Measurements from ENCODE around the gene PTMA. TPM values are rescaled to one million over a fixed set of nuclear protein-coding genes. Genes with fewer than 3 reads are reported as not detected.

Gene PTMA
- polyA plus RNA-seq, 6 donors from 2014 or later, result 1,295 to 2,538 (median 2,137) TPM

DNA sequence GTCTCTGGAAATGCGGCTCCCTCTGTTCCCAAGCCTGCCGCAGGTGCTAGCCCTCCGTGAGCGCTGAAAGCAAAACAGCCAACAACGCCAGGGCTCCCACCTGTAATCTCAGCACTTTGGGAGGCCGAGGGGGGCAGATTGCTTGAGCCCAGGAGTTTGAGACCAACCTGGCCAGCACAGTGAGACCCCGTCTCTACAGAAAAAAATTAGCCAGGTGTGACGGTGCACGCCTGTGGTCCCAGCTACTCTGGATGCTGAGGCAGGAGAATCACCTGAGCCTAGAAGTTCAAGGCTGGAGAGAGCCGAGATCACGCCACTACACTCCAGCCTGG lies 41.3 kb upstream of the PTMA start:
- H3K27ac Mint-ChIP-seq, result peak overlapping the region; percentile 97 to 100 (median 98)
- ATAC-seq (ENCODE audit: low read depth in 2 of 2) (no peak), DNase-seq (no peak)
- peaks cover 54 to 85% (median 75%) of the 10 kb centered on the region in 3 donors for H3K4me1 Mint-ChIP-seq
- no peaks in the 10 kb centered on the region for H3K36me3 Mint-ChIP-seq
- H3K4me3 Mint-ChIP-seq, result peak overlapping the region; percentile 83 to 92 (median 87)
- H3K9me3 Mint-ChIP-seq, result peaks cover 0 to 4% (median 0%) of the 10 kb centered on the region in 7 donors
- no peaks in the 10 kb centered on the region for H3K27me3 Mint-ChIP-seq

DNA sequence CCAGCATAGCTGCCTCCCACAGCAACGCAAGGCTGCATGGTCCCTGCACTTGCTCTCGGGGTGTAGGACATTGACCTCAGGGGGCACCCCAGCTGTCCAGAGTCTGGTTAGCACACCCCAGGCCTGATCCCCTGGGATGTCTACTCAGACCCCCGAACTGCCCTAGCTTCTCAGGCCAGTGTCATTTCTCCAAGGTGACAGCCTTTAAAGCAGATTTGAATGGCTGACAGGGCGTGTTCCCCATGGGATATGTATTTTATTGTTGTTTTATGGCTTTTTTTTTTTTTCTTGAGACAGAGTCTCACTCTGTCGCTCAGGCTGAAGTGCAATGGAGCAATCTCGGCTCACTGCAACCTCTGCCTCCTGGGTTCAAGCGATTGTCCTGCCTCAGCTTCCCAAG lies 40.8 kb upstream of the PTMA start:
- H3K9me3 Mint-ChIP-seq, result peaks cover 0 to 4% (median 0%) of the 10 kb centered on the region in 7 donors
- no peaks in the 10 kb centered on the region for H3K36me3 Mint-ChIP-seq
- peak overlapping the region; percentile 97 to 100 (median 98) for H3K27ac Mint-ChIP-seq
- H3K4me1 Mint-ChIP-seq, result peaks cover 58 to 87% (median 79%) of the 10 kb centered on the region in 3 donors
- no peak for DNase-seq
- no peak for ATAC-seq (ENCODE audit: low read depth in 2 of 2)
- peak overlapping the region; percentile 83 to 92 (median 87) for H3K4me3 Mint-ChIP-seq
- no peaks in the 10 kb centered on the region for H3K27me3 Mint-ChIP-seq

DNA sequence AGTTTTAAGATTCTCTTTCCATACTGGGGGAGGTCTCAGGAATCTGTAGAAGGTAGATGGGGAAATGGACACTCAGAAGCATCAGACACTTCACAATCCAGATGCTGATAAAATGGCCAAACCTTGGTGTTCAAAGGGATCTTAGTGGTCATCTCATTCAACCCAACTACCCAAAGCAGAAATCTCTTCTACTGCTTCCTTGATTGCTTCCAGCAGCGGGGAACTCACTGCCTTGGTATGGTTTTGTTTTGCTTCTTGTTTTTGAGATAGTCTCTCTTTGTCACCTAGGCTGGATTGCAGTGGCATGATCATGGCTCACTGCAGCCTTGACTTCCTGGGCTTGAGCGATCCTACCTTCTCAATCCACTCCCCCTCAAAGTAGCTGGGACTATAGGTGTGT lies 39.3 kb upstream of the PTMA start:
- H3K9me3 Mint-ChIP-seq, result no peaks in the 10 kb centered on the region
- H3K27me3 Mint-ChIP-seq, result no peaks in the 10 kb centered on the region
- no peak for DNase-seq
- H3K27ac Mint-ChIP-seq, result peak overlapping the region; percentile 47 to 100 (median 97)
- H3K4me1 Mint-ChIP-seq, result peaks cover 61 to 90% (median 82%) of the 10 kb centered on the region in 3 donors
- H3K36me3 Mint-ChIP-seq, result no peaks in the 10 kb centered on the region
- peak overlapping the region in 5 of 8 donors; percentile 62 to 91 (median 84) for H3K4me3 Mint-ChIP-seq
- no peak for ATAC-seq (ENCODE audit: low read depth in 2 of 2)

GRCh38 chr2:231671270-231672050 lies 36.9 kb upstream of the PTMA start:
- DNase-seq, result peak; percentile 81
- peak; percentile 22 to 28 for ATAC-seq (ENCODE audit: low read depth in 2 of 2)
- H3K36me3 Mint-ChIP-seq, result no peaks in the 10 kb centered on the region

DNA sequence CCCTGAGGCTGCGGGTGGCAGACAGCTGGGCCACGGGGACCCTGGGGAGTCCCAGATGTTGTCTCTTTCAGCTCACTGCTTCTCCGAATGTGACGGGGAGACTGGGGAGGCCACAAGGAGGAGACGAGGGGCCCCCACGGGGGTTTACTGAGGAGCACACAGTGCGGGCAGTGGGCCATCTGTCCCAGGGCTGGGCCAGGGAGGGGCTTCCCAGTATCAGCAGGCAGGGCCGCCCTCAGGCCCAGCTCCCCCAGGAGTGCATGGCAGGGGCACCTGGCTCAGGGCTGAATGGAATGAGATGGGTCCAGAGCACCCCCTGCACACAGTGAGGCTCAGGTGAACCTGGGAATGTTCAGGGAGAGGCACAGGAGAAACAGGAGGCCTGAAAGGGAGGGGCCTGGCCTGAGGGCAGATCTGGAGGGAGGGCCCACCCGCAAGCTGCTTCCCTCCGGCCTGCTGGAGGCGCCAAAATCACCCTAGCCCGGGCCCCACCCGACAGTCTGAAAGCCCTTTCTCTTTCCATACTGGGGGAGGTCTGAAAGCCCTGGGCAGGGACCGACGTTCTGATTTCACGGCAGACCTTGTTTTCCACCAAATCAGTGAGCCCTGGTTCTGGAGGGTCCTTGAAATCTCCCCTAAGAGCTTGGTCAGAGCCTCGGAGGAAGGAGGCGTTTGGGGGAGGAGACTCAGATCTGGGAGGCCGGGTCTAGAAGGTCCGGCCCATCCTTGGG lies 35.5 kb upstream of the PTMA start:
- peak overlapping the region; percentile 84 to 94 (median 90) for H3K4me3 Mint-ChIP-seq
- peaks cover 68 to 91% (median 85%) of the 10 kb centered on the region in 3 donors for H3K4me1 Mint-ChIP-seq
- ATAC-seq (ENCODE audit: low read depth in 2 of 2), result peak; percentile 71 to 72
- no peaks in the 10 kb centered on the region for H3K36me3 Mint-ChIP-seq
- no peaks in the 10 kb centered on the region for H3K27me3 Mint-ChIP-seq
- peak overlapping the region; percentile 99 to 100 (median 100) for H3K27ac Mint-ChIP-seq
- H3K9me3 Mint-ChIP-seq, result no peaks in the 10 kb centered on the region
- peak; percentile 99 for DNase-seq

More at GRCh38 chr2:231671270-231672050, 36.9 kb upstream of the PTMA start:
- H3K27ac Mint-ChIP-seq, result peak overlapping the region; percentile 99 to 100 (median 100)
- no peaks in the 10 kb centered on the region for H3K9me3 Mint-ChIP-seq
- H3K27me3 Mint-ChIP-seq, result no peaks in the 10 kb centered on the region
- H3K4me3 Mint-ChIP-seq, result peak overlapping the region; percentile 84 to 94 (median 90)
- H3K4me1 Mint-ChIP-seq, result peaks cover 72 to 98% (median 92%) of the 10 kb centered on the region in 3 donors

DNA sequence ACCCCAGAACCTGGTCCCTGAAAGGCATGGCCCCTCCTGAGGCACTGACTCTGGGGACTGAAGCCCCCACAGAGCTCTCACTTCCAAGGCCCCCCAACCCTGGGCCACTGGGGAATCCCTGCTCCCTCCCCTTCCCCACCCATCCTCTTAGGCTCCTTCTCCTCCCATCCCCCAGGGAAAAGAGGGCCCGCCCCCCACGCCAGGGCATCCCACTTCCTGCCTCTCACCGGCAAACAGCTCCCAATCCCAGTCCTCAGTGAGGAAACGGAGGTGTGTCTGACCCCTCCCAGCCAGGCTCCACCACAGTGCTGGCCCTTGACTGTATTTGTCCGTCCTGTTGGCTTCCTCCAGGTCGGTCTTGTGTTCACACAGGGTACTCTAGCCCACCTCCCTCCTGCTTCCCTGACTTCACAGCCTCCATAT lies 35.0 kb upstream of the PTMA start:
- Mint-ChIP-seq H3K27ac (peak overlapping the region; percentile 99 to 100 (median 100)), H3K36me3 (no peaks in the 10 kb centered on the region), H3K4me3 (peak overlapping the region; percentile 84 to 94 (median 90)), H3K4me1 (peaks cover 68 to 87% (median 85%) of the 10 kb centered on the region in 3 donors), H3K9me3 (no peaks in the 10 kb centered on the region), H3K27me3 (no peaks in the 10 kb centered on the region)
- ATAC-seq (ENCODE audit: low read depth in 2 of 2) (no peak), DNase-seq (no peak)

- no peaks in the 10 kb centered on the region for H3K36me3 Mint-ChIP-seq
- peak overlapping the region; percentile 95 to 100 (median 100) for H3K27ac Mint-ChIP-seq
- no peaks in the 10 kb centered on the region for H3K27me3 Mint-ChIP-seq
- DNase-seq (peak; percentile 85), ATAC-seq (ENCODE audit: low read depth in 2 of 2) (peak; percentile 35 to 36)
- H3K9me3 Mint-ChIP-seq, result no peaks in the 10 kb centered on the region
- peaks cover 59 to 77% (median 76%) of the 10 kb centered on the region in 3 donors for H3K4me1 Mint-ChIP-seq
- H3K4me3 Mint-ChIP-seq, result peak overlapping the region; percentile 38 to 84 (median 77)
These were observed 33.6 kb upstream of the PTMA start for GRCh38 chr2:231674587-231675338.

- H3K9me3 Mint-ChIP-seq, result no peaks in the 10 kb centered on the region
- peaks cover 56 to 72% (median 68%) of the 10 kb centered on the region in 3 donors for H3K4me1 Mint-ChIP-seq
- DNase-seq (no peak), ATAC-seq (ENCODE audit: low read depth in 2 of 2) (no peak)
- H3K27me3 Mint-ChIP-seq, result no peaks in the 10 kb centered on the region
- peak overlapping the region; percentile 95 to 100 (median 100) for H3K27ac Mint-ChIP-seq
- H3K36me3 Mint-ChIP-seq, result no peaks in the 10 kb centered on the region
- peak overlapping the region in 4 of 8 donors; percentile 8 to 84 (median 68) for H3K4me3 Mint-ChIP-seq
These were observed 32.1 kb upstream of the PTMA start for GRCh38 chr2:231676243-231676642.

DNA sequence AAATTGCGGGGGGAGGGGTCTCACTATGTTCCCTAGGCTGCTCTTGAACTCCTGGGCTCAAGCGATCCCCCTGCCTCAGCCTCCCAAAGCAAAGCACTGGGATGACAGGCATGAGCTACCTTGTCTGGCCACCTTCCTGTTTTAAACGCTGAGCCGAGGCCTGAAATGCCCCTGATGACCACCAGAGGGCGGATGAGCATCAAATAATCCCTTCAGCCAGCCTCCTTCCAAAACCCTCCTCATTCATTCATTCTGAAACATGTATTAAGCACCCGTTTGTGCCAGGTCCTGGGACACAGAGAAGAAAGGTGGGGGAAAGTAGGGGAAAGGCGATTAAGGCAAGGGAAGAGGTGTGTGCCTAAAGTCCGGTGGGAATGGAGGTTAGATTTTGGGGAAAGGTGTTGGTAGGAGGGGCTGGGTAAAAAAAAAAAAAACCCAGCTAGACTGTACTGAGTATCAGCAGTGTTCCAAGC lies 30.7 kb upstream of the PTMA start:
- ATAC-seq (ENCODE audit: low read depth in 2 of 2) (peak; percentile 8 to 27), DNase-seq (peak; percentile 84)
- peak overlapping the region in 7 of 8 donors; percentile 0 to 21 (median 8) for H3K4me3 Mint-ChIP-seq
- H3K4me1 Mint-ChIP-seq, result peaks cover 55 to 73% (median 67%) of the 10 kb centered on the region in 3 donors
- H3K27ac Mint-ChIP-seq, result peak overlapping the region; percentile 53 to 99 (median 78)
- no peaks in the 10 kb centered on the region for H3K27me3 Mint-ChIP-seq
- H3K36me3 Mint-ChIP-seq, result no peaks in the 10 kb centered on the region
- no peaks in the 10 kb centered on the region for H3K9me3 Mint-ChIP-seq

DNA sequence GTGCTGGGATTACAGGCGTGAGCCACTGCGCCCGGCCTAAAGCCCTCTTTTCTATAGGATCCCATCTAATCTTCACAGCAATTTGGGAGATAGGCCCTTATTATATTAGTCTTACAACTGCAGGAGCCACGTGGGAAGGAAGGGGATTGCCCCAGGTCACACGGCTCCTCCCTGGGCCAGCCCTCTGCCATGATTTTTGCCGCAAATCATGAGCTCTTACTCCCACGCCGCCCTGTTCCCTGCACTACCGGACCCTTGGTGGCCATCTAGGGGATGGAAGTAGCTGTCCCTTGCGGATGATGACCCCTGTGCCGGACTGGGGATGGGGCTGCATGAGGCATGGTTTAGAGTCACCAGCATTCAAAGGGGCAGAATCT lies 28.4 kb upstream of the PTMA start:
- DNase-seq (no peak), ATAC-seq (ENCODE audit: low read depth in 2 of 2) (no peak)
- no peaks in the 10 kb centered on the region for H3K27me3 Mint-ChIP-seq
- H3K36me3 Mint-ChIP-seq, result no peaks in the 10 kb centered on the region
- peak overlapping the region in 5 of 6 donors; percentile 6 to 94 (median 76) for H3K27ac Mint-ChIP-seq
- no peaks in the 10 kb centered on the region for H3K9me3 Mint-ChIP-seq
- H3K4me3 Mint-ChIP-seq, result peak overlapping the region in 7 of 8 donors; percentile 65 to 74 (median 71)
- H3K4me1 Mint-ChIP-seq, result peaks cover 49 to 68% (median 61%) of the 10 kb centered on the region in 3 donors

GRCh38 chr2:231680285-231680991 lies 27.9 kb upstream of the PTMA start:
- DNase-seq (no peak), ATAC-seq (ENCODE audit: low read depth in 2 of 2) (no peak)
- Mint-ChIP-seq H3K4me3 (peak overlapping the region; percentile 65 to 77 (median 73)), H3K4me1 (peaks cover 49 to 68% (median 56%) of the 10 kb centered on the region in 3 donors), H3K27ac (peak overlapping the region in 5 of 6 donors; percentile 6 to 91 (median 76)), H3K27me3 (no peaks in the 10 kb centered on the region), H3K36me3 (no peaks in the 10 kb centered on the region), H3K9me3 (no peaks in the 10 kb centered on the region)

Measured in naive B cell (primary cell).